ENCODE results near the gene HTRA2. TPM values are rescaled to one million over a fixed set of nuclear protein-coding genes. Genes with fewer than 3 reads are reported as not detected.

Gene HTRA2
- total and polyA plus RNA-seq, 9 of the 15 experiments (the other 6 are each of a cell fraction or from before 2014, with no cell fraction given) = 54.2 to 71.2 (median 65.8) TPM

DNA sequence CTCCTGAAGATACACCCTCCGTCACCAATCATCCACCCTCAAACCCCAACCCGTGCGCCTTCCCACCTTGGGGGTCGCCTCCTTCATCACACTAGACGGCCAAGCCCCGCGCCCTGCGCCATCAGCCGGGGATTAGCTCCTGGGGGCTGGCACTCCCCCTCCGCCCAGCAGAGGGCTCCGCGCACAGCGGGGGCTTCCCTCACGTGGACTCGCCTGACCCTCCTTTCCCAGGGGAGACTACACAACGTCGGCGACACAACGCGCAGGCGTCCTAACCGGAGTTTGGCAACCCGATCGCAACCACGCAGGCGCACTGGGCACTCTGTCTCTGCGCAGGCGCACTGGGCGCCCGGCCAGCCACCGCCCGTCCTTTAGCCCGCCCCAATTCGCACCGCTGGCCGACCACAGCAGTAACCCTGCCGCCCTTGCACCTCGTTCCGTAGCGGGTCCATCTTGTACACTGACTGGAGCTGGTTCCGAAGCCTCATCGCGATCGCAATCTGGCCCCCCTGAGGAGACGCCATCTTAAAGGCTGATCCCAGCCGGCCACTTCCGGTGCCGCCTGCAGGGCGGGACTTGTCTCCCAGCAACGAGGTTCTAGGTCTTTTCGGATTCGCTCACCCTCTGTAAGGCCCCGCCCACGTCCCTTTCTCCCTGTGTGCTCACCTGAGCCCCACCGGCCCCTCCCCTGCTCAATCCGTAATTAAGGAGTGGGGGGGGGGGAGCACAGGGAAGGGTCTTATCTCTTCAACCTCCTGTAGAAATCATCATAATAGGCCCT is 22.4 kb upstream of the HTRA2 start, which contains the start of gene PCGF1:
TSS of gene PCGF1 (minus strand) at position 551 of the 781 bp plus-strand sequence. CDS start at position 524, 27 bp downstream.
- H2AFZ ChIP-seq (ENCODE audit: low read depth, low read length) = peak within 1 kb of the TSS; percentile 99
- no peaks in the 10 kb centered on the region for H3K9me3 ChIP-seq (replicated peaks; ENCODE audit: control insufficient read depth, insufficient read depth, low read depth, low read length)
- in situ Hi-C loops (cut with MboI) = no loop called here
- H3K4me1 ChIP-seq (replicated peaks in 1 of 2; ENCODE audit: control insufficient read depth in 2 of 2, insufficient read depth in 2 of 2, low read length in 2 of 2) = peaks cover 36 to 55% of the 10 kb centered on the region in 2 experiments; a peak in 4 of 5 replicates
- no TSS peak for BruUV-seq (replicated peaks)
- peak; percentile 92 for FAIRE-seq
- DNase-seq (ENCODE audit: extremely low read depth in 1 of 4, low spot score in 3 of 4) = peak; percentile 95 to 99 (median 96)
- CTCF ChIA-PET (ENCODE audit: low intra/inter-chr PET ratio) = no interaction called here
- ATAC-seq = peak; percentile 80
- H3K9me1 ChIP-seq (ENCODE audit: control insufficient read depth, insufficient read depth, low read length) = no peaks in the 10 kb centered on the region
- no peaks in the 10 kb centered on the region for H3K27me3 ChIP-seq (ENCODE audit: control insufficient read depth in 2 of 2, insufficient read depth in 2 of 2, low read length in 2 of 2)
- H3K27ac ChIP-seq (ENCODE audit: extremely low read depth, low read depth, low read length) = peak within 1 kb of the TSS; percentile 97
- peak within 1 kb of the TSS; percentile 94 for H3K4me2 ChIP-seq (ENCODE audit: insufficient read depth, low read length)
- no peaks in the 10 kb centered on the region for H4K20me1 ChIP-seq (replicated peaks; ENCODE audit: control insufficient read depth, insufficient read depth, low read length)
- H3K79me2 ChIP-seq (ENCODE audit: control insufficient read depth, insufficient read depth, low read length) = peaks cover 46% of the 10 kb centered on the region
- H3K4me3 ChIP-seq = peak within 1 kb of the TSS; percentile 78
- peaks cover 13% of the 10 kb centered on the region; the same call in 2 of the 3 replicates for H3K36me3 ChIP-seq (ENCODE audit: control insufficient read depth, insufficient read depth, low read length)
- H3K9ac ChIP-seq (ENCODE audit: insufficient read depth in 1 of 2, low read depth in 2 of 2, low read length in 2 of 2) = peak within 1 kb of the TSS; percentile 95 to 96
- POLR2A ChIA-PET = interaction anchor here (0.6 to 2.6 kb wide), 7 partner anchors 12 to 132 kb away, joined by 3 to 9 read pairs (median 5); partner anchors contain the start of genes CCDC142 and TTC31
- intact Hi-C loops (cut with micrococcal nuclease) = loop anchor here (1.0 kb wide), 2 partner anchors 22 to 80 kb away; partner anchors contain the start of genes AUP1 and HTRA2
- WGBS (ENCODE audit: insufficient coverage, low coverage, missing lambda C conversion rate) = 0% methylated on average over 51 of the region's 56 CpGs
- no peak for TF ChIP-seq MCM7 (IDR thresholded peaks at IDR 0.05)
- peak; percentile 81; the same call in 1 of the 2 replicates for TF ChIP-seq ZBED1 (IDR thresholded peaks at IDR 0.05)
- no peak for TF ChIP-seq ZNF408 (CRISPR knock-in tag; IDR thresholded peaks at IDR 0.05; ENCODE audit: low read depth)
- TF ChIP-seq IFI16 (CRISPR knock-in tag; IDR thresholded peaks at IDR 0.05) = no peak
- no peak for TF ChIP-seq SIX5 (IDR thresholded peaks at IDR 0.05; ENCODE audit: borderline replicate concordance in 1 of 2, insufficient read depth in 1 of 2, low read depth in 1 of 2, low read length in 2 of 2)
- TF ChIP-seq ARID1B (IDR thresholded peaks at IDR 0.05) = peak; percentile 15; the same call in 1 of the 2 replicates
- TF ChIP-seq ZNF644 (tag; IDR thresholded peaks at IDR 0.05; ENCODE audit: low read depth) = no peak
- no peak for TF ChIP-seq SREBF2 (CRISPR knock-in tag; IDR thresholded peaks at IDR 0.05)
- TF ChIP-seq LEF1 (IDR thresholded peaks at IDR 0.05) = 0 out of 2 replicates have a peak, but pooled peaks have one; percentile 27
- no peak; the same call in 1 of the 2 replicates for TF ChIP-seq ZSCAN32 (CRISPR knock-in tag; IDR thresholded peaks at IDR 0.05)
- TF ChIP-seq ARHGAP35 (IDR thresholded peaks at IDR 0.05; ENCODE audit: partially characterized antibody) = no peak
- TF ChIP-seq ZNF282 (CRISPR knock-in tag; IDR thresholded peaks at IDR 0.05) = no peak
- TF ChIP-seq, protein P1, sequence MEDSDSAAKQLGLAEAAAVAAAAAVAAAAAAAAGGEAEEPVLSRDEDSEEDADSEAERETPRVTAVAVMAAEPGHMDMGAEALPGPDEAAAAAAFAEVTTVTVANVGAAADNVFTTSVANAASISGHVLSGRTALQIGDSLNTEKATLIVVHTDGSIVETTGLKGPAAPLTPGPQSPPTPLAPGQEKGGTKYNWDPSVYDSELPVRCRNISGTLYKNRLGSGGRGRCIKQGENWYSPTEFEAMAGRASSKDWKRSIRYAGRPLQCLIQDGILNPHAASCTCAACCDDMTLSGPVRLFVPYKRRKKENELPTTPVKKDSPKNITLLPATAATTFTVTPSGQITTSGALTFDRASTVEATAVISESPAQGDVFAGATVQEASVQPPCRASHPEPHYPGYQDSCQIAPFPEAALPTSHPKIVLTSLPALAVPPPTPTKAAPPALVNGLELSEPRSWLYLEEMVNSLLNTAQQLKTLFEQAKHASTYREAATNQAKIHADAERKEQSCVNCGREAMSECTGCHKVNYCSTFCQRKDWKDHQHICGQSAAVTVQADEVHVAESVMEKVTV (CRISPR knock-in tag; IDR thresholded peaks at IDR 0.05) = no peak
- no peak for TF ChIP-seq ZNF175 (CRISPR knock-in tag; IDR thresholded peaks at IDR 0.05; ENCODE audit: low read depth)
- no peak for TF ChIP-seq ZC3H11A (IDR thresholded peaks at IDR 0.05; ENCODE audit: low read depth, low read length)
- no peak for TF ChIP-seq TCF7L2 (IDR thresholded peaks at IDR 0.05; ENCODE audit: low read depth, low read length)
- no peak for TF ChIP-seq ZNF24 (IDR thresholded peaks at IDR 0.05)
- TF ChIP-seq CXXC5 (CRISPR knock-in tag; IDR thresholded peaks at IDR 0.05) = peak; percentile 74
- 0 out of 2 replicates have a peak, but pooled peaks have one; percentile 71 for TF ChIP-seq LARP7 (IDR thresholded peaks at IDR 0.05)
- TF ChIP-seq HDGF (IDR thresholded peaks at IDR 0.05) = no peak
- no peak for TF ChIP-seq ZFP36 (IDR thresholded peaks at IDR 0.05; ENCODE audit: low read depth, low read length, partially characterized antibody)
- peak; percentile 93 for TF ChIP-seq RBBP5 (IDR thresholded peaks at IDR 0.05; ENCODE audit: borderline replicate concordance, insufficient read depth, low read length, poor library complexity, severe bottlenecking)
- TF ChIP-seq ZNF347 (CRISPR knock-in tag; IDR thresholded peaks at IDR 0.05; ENCODE audit: low read depth) = no peak
- peak; percentile 83 for TF ChIP-seq HMGN3 (IDR thresholded peaks at IDR 0.05; ENCODE audit: borderline replicate concordance, extremely low read depth, insufficient read length, low read depth, low read length)

Measured in K562 (cell line).